Neuron (in vitro differentiated cells): Measurements from ENCODE around the gene PTRH2.
"Not testable (repeated sequence)": the region's sequence is repeated elsewhere in the genome, so short reads cannot be mapped to it uniquely, and the experiment has no call there.

Experiments
- H2AFZ ChIP-seq: one replicate; pipeline ENCODE4 v1.6.1; 2013; ENCODE audit warnings: low read depth, mild to moderate bottlenecking, inconsistent platforms, low read length, moderate library complexity
- H3K27me3 ChIP-seq: one replicate; pipeline ENCODE4 v1.6.1; 2013; ENCODE audit warnings: low read length; ENCODE audit not compliant: insufficient read depth
- H3K36me3 ChIP-seq: one replicate; pipeline ENCODE4 v1.6.1; 2013; ENCODE audit warnings: low read length; ENCODE audit not compliant: insufficient read depth
- H3K4me1 ChIP-seq: one replicate; pipeline ENCODE4 v1.6.1; 2013; ENCODE audit warnings: low read length; ENCODE audit not compliant: insufficient read depth
- H3K4me3 ChIP-seq: 2 replicates; pipeline ENCODE4 v1.5.1; 2013; ENCODE audit warnings: mild to moderate bottlenecking, low read length, moderate library complexity
- H3K9me3 ChIP-seq: one replicate; pipeline ENCODE4 v1.6.1; 2013; ENCODE audit warnings: low read length

Gene PTRH2

GRCh38 chr17:59707149-59707970 lies at the start of gene PTRH2, which contains the start of gene VMP1:
Gene PTRH2, minus strand, starts transcription at chr17:59707430. Its CDS starts 9,452 bp downstream, at chr17:59697978.
Gene VMP1, plus strand, starts transcription at chr17:59707654. Its CDS starts 23,793 bp downstream, at chr17:59731447.
- Histone ChIP-seq H2AFZ (peak within 1 kb of the TSS; percentile 11), H3K36me3 (peaks cover 14% of the 10 kb centered on the region), H3K9me3 (no peaks in the 10 kb centered on the region), H3K4me3 (peak within 1 kb of the TSS; percentile 88), H3K27me3 (no peaks in the 10 kb centered on the region), H3K4me1 (peaks cover 18% of the 10 kb centered on the region)

- no peak overlapping the region for H3K4me3 ChIP-seq
Measured at GRCh38 chr17:59756236-59756818, 49.1 kb upstream of the PTRH2 start.

GRCh38 chr17:59755069-59755468 lies 47.8 kb upstream of the PTRH2 start:
- not testable (repeated sequence) for H3K4me3 ChIP-seq, H3K27me3 ChIP-seq, H2AFZ ChIP-seq, H3K9me3 ChIP-seq, H3K36me3 ChIP-seq
- H3K4me1 ChIP-seq = peaks cover 20% of the 10 kb centered on the region

More at GRCh38 chr17:59756236-59756818, 49.1 kb upstream of the PTRH2 start:
- no peaks in the 10 kb centered on the region for H3K36me3 ChIP-seq
- no peaks in the 10 kb centered on the region for H3K27me3 ChIP-seq
- no peak overlapping the region for H2AFZ ChIP-seq
- peaks cover 25% of the 10 kb centered on the region for H3K4me1 ChIP-seq
- H3K9me3 ChIP-seq = peaks cover 4% of the 10 kb centered on the region

- H3K4me3 ChIP-seq = no peak overlapping the region
- peaks cover 20% of the 10 kb centered on the region for H3K4me1 ChIP-seq
Measured at GRCh38 chr17:59754552-59754951, 47.3 kb upstream of the PTRH2 start.

GRCh38 chr17:59753522-59754467 lies 46.6 kb upstream of the PTRH2 start:
- H3K4me3 ChIP-seq = no peak overlapping the region
- H3K27me3 ChIP-seq = no peaks in the 10 kb centered on the region
- H3K4me1 ChIP-seq = peaks cover 20% of the 10 kb centered on the region
- H3K9me3 ChIP-seq = peaks cover 1% of the 10 kb centered on the region
- no peaks in the 10 kb centered on the region for H3K36me3 ChIP-seq
- H2AFZ ChIP-seq = peak overlapping the region; percentile 73

More at GRCh38 chr17:59754552-59754951, 47.3 kb upstream of the PTRH2 start:
- Histone ChIP-seq H3K9me3 (peaks cover 3% of the 10 kb centered on the region), H3K27me3 (no peaks in the 10 kb centered on the region), H3K36me3 (no peaks in the 10 kb centered on the region), H2AFZ (no peak overlapping the region)

GRCh38 chr17:59752922-59753321 lies 45.7 kb upstream of the PTRH2 start:
- H3K27me3 ChIP-seq = no peaks in the 10 kb centered on the region
- H3K36me3 ChIP-seq = no peaks in the 10 kb centered on the region
- no peak overlapping the region for H2AFZ ChIP-seq
- H3K4me1 ChIP-seq = peaks cover 20% of the 10 kb centered on the region
- no peak overlapping the region for H3K4me3 ChIP-seq
- H3K9me3 ChIP-seq = no peaks in the 10 kb centered on the region

- no peaks in the 10 kb centered on the region for H3K9me3 ChIP-seq
- no peaks in the 10 kb centered on the region for H3K36me3 ChIP-seq
- H2AFZ ChIP-seq = no peak overlapping the region
- H3K4me1 ChIP-seq = peaks cover 20% of the 10 kb centered on the region
- H3K27me3 ChIP-seq = no peaks in the 10 kb centered on the region
- no peak overlapping the region for H3K4me3 ChIP-seq
Measured at GRCh38 chr17:59752446-59752845, 45.2 kb upstream of the PTRH2 start.

- Histone ChIP-seq H3K4me1 (peaks cover 20% of the 10 kb centered on the region), H3K4me3 (no peak overlapping the region), H3K36me3 (no peaks in the 10 kb centered on the region), H3K27me3 (no peaks in the 10 kb centered on the region), H2AFZ (no peak overlapping the region), H3K9me3 (no peaks in the 10 kb centered on the region)
Measured at GRCh38 chr17:59751955-59752413, 44.8 kb upstream of the PTRH2 start.

GRCh38 chr17:59748591-59748990 lies 41.4 kb upstream of the PTRH2 start:
- Histone ChIP-seq H3K4me1 (peaks cover under 1% of the 10 kb centered on the region), H3K4me3 (no peak overlapping the region), H3K36me3 (peaks cover 2% of the 10 kb centered on the region), H2AFZ (no peak overlapping the region), H3K27me3 (no peaks in the 10 kb centered on the region), H3K9me3 (no peaks in the 10 kb centered on the region)

- Histone ChIP-seq H3K27me3 (no peaks in the 10 kb centered on the region), H3K4me3 (no peak overlapping the region), H2AFZ (no peak overlapping the region), H3K36me3 (peaks cover 11% of the 10 kb centered on the region), H3K9me3 (peaks cover 4% of the 10 kb centered on the region), H3K4me1 (no peaks in the 10 kb centered on the region)
Measured at GRCh38 chr17:59746849-59747445, 39.7 kb upstream of the PTRH2 start.

- H3K36me3 ChIP-seq = peaks cover 14% of the 10 kb centered on the region
- no peaks in the 10 kb centered on the region for H3K4me1 ChIP-seq
- no peaks in the 10 kb centered on the region for H3K27me3 ChIP-seq
- peaks cover 4% of the 10 kb centered on the region for H3K9me3 ChIP-seq
- H2AFZ ChIP-seq = no peak overlapping the region
- H3K4me3 ChIP-seq = no peak overlapping the region
Measured at GRCh38 chr17:59745040-59745439, 37.8 kb upstream of the PTRH2 start.

- Histone ChIP-seq H3K4me1 (no peaks in the 10 kb centered on the region), H3K27me3 (no peaks in the 10 kb centered on the region), H3K9me3 (peaks cover 4% of the 10 kb centered on the region), H3K36me3 (peaks cover 14% of the 10 kb centered on the region), H3K4me3 (no peak overlapping the region), H2AFZ (no peak overlapping the region)
Measured at GRCh38 chr17:59743842-59744241, 36.6 kb upstream of the PTRH2 start.
